HG02938 (cell line): Measurements from ENCODE around the gene ALDH4A1.
"Not testable (repeated sequence)": the region's sequence is repeated elsewhere in the genome, so short reads cannot be mapped to it uniquely, and the experiment has no call there.

Source experiments
- ATAC-seq: cut with Tn5 transposase; IDR thresholded peaks from one replicate; pipeline ENCODE4 v1.9.1; 2021; ENCODE audit warnings: mild to moderate bottlenecking, moderate library complexity; ENCODE audit not compliant: unreplicated experiment

Gene ALDH4A1

DNA sequence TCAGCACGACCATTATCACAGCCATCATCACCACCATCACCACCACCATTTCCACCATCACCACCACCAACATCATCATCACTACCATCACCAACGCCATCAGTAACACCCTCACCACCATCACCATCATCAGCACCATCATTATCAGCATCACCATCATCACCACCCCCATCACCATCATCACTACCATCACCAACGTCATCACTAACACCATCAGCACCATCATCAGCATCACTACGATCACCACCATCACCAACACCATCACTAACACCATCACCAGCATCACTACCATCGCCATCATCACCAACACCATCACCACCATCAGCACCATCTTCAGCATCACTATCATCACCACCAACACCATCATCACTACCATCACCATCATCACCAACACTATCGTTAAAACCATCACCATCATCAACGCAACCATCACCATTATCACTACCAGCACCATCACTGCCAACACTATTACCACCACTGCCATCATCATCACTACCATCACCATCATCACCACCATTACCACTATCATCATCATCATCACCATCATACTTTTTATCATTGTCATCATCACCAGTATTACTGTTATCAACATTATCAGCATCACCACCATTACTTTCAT is 44.2 kb downstream of the ALDH4A1 start:
- ATAC-seq = no peak

- no peak for ATAC-seq
Measured at GRCh38 chr1:18856435-18856834, 45.9 kb downstream of the ALDH4A1 start.

GRCh38 chr1:18855573-18855972 is 46.8 kb downstream of the ALDH4A1 start:
- no peak for ATAC-seq

GRCh38 chr1:18854331-18855025 is 47.9 kb downstream of the ALDH4A1 start:
- ATAC-seq = no peak

DNA sequence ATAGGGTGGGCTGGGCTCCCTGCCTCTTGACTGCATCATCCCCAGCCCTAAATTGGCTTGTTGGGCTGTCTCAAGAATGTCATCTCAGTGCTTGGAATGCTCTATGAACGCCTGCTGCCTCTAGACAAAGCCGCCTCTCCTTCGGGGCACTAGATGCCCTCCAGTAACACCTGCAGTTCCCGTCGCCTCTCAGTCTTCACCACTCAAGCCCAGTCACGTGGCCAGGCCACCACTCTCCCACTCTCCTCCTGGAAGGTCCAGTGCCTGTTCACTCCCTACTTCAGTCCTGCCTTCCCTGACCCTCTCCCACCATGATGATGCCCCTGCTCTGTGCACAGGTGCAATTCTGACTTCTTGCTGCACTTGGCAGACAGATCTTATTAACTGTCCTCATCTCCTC is 49.9 kb downstream of the ALDH4A1 start:
- ATAC-seq = no peak

GRCh38 chr1:18849261-18849711 is 53.1 kb downstream of the ALDH4A1 start:
- no peak for ATAC-seq

- ATAC-seq = not testable (repeated sequence)
Measured at GRCh38 chr1:18847723-18848122, 54.6 kb downstream of the ALDH4A1 start.

DNA sequence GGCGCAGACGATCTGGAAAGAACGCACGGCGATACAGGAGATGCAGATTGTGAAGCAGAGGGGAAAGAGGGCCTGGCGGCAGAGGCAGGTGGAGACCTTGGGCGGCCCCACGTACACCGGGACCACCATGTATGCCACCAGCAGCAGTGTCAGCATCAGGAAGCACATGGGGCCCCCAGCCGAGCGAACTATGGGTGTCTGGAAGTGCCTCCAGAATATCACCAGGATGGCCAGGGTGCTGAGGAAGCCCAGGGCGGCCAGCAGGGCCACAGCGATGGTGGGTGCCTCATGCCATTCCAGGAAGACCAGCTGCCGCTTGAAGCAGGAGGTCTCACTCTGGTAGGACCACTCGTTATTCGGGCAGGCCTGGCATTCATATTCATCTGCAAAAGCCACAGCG is 62.2 kb downstream of the ALDH4A1 start:
- ATAC-seq = no peak

GRCh38 chr1:18836654-18837053 is 65.7 kb downstream of the ALDH4A1 start:
- ATAC-seq = no peak

- not testable (repeated sequence) for ATAC-seq
Measured at GRCh38 chr1:18832319-18832718, 70.0 kb downstream of the ALDH4A1 start.

GRCh38 chr1:18831656-18832055 is 70.7 kb downstream of the ALDH4A1 start:
- no peak for ATAC-seq

DNA sequence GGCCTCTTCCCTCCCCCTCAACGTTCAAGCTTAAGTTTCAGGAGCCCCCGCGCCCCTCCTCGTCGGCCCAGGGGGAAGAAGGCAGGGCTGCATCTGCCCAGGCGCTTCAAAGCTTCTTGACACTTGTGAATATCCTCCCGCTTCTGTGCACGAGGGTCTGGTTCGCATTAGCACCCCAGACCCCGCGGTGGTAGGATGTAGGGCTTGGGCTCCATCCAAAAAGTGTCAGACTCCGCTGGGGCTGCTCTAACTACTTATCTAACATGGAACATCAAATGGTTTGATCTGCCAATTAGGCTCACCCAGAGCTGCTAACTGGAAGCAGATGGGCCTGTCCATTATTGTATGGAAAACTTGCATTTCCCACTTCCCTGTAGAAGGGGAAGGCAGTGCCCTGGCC is 71.8 kb downstream of the ALDH4A1 start:
- no peak for ATAC-seq

DNA sequence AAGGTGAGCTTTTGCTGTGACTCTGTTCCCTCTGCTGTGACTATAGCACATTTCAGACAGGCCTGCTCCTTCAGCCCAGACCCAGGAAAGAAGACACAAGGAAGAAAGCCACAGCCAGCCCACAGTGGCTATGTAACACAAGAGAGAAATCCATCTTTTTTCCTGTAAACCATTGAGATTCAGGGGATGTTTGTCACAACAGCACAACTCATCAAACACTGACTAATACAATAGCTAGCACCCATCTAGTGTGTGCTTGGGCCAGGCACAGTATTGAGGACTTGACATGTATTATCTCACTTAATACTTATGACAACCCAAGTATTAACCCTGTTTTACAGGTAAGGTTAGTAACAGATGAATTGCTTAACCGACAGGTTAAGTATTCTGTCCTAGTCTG is 72.7 kb downstream of the ALDH4A1 start:
- no peak for ATAC-seq

GRCh38 chr1:18828224-18828623 is 74.1 kb downstream of the ALDH4A1 start:
- no peak for ATAC-seq

GRCh38 chr1:18823438-18823837 is 78.9 kb downstream of the ALDH4A1 start:
- ATAC-seq = no peak
